Mesendoderm (in vitro differentiated cells): ENCODE results near the gene TMEM198.

Experiments used
- DNase-seq: peaks from one replicate; pipeline ENCODE4 v3.0.0; 2013
- H2AK5ac ChIP-seq: 2 replicates; pipeline ENCODE4 v1.6.1; 2013; ENCODE audit warnings: low read length, inconsistent platforms
- H2BK120ac ChIP-seq: 2 replicates; pipeline ENCODE4 v1.6.1; 2013; ENCODE audit warnings: low read depth, mild to moderate bottlenecking, low read length, moderate library complexity, mixed read lengths
- H2BK15ac ChIP-seq: replicated peaks from 2 replicates; pipeline ENCODE4 v1.6.1; 2013; ENCODE audit warnings: low read depth, mild to moderate bottlenecking, moderate library complexity
- H2BK5ac ChIP-seq: 2 replicates; pipeline ENCODE4 v1.6.1; 2013; ENCODE audit warnings: low read length, inconsistent platforms
- H3K18ac ChIP-seq: 2 replicates; pipeline ENCODE4 v1.6.1; 2013; ENCODE audit warnings: mild to moderate bottlenecking, low read length, mixed read lengths
- H3K23ac ChIP-seq: one replicate; pipeline ENCODE4 v1.6.1; 2013; ENCODE audit warnings: low read length
- H3K27ac ChIP-seq: 2 replicates; pipeline ENCODE4 v1.5.1; 2013; ENCODE audit warnings: low read depth, mild to moderate bottlenecking, inconsistent platforms, low read length, moderate library complexity
- H3K27me3 ChIP-seq: 2 replicates; pipeline ENCODE4 v1.6.1; 2013; ENCODE audit warnings: low read length, control low read depth, mild to moderate bottlenecking, inconsistent platforms; ENCODE audit not compliant: insufficient read depth, poor library complexity
- H3K36me3 ChIP-seq: 2 replicates; pipeline ENCODE4 v1.6.1; 2013; ENCODE audit warnings: low read length, inconsistent platforms; ENCODE audit not compliant: control insufficient read depth, insufficient read depth
- H3K4ac ChIP-seq: one replicate; pipeline ENCODE4 v1.6.1; 2013; ENCODE audit warnings: low read depth, mild to moderate bottlenecking, low read length, moderate library complexity
- H3K4me1 ChIP-seq: 2 replicates; pipeline ENCODE4 v1.6.1; 2013; ENCODE audit warnings: low read depth, low read length, inconsistent platforms; ENCODE audit not compliant: control insufficient read depth
- H3K4me2 ChIP-seq: 2 replicates; pipeline ENCODE4 v1.6.1; 2013; ENCODE audit warnings: low read length
- H3K4me3 ChIP-seq: 2 replicates; pipeline ENCODE4 v1.5.1; 2013; ENCODE audit warnings: mild to moderate bottlenecking, low read length
- H3K56ac ChIP-seq: one replicate; pipeline ENCODE4 v1.6.1; 2013; ENCODE audit warnings: low read length
- H3K79me1 ChIP-seq: 2 replicates; pipeline ENCODE4 v1.6.1; 2013; ENCODE audit warnings: low read length, inconsistent platforms
- H3K79me2 ChIP-seq: 2 replicates; pipeline ENCODE4 v1.6.1; 2013; ENCODE audit warnings: mild to moderate bottlenecking, low read length; ENCODE audit not compliant: control insufficient read depth, insufficient read depth
- H3K9ac ChIP-seq: 2 replicates; pipeline ENCODE4 v1.6.1; 2013; ENCODE audit warnings: low read length, inconsistent platforms
- H4K5ac ChIP-seq: one replicate; pipeline ENCODE4 v1.6.1; 2013; ENCODE audit warnings: low read length
- H4K8ac ChIP-seq: one replicate; pipeline ENCODE4 v1.6.1; 2013; ENCODE audit warnings: low read depth, mild to moderate bottlenecking, control low read depth, low read length, moderate library complexity
- WGBS: extraction: QIAGEN DNeasy Blood & Tissue Kit; methylation state at CpG from one replicate; pipeline ENCODE4 v1.1.7; 2013; ENCODE audit warnings: low lambda C conversion rate, missing lambda C conversion rate; ENCODE audit not compliant: insufficient coverage; ENCODE audit errors: extremely low coverage; 5-methylcytosine and 5-hydroxymethylcytosine counted together

Gene TMEM198

GRCh38 chr2:219542931-219543595, 765 bp upstream of the TMEM198 start:
- Histone ChIP-seq H3K27ac (peak overlapping the region; percentile 92), H3K79me1 (peaks cover 4% of the 10 kb centered on the region)
- WGBS, result no CpG with 5 or more reads among the region's 66 CpGs

DNA sequence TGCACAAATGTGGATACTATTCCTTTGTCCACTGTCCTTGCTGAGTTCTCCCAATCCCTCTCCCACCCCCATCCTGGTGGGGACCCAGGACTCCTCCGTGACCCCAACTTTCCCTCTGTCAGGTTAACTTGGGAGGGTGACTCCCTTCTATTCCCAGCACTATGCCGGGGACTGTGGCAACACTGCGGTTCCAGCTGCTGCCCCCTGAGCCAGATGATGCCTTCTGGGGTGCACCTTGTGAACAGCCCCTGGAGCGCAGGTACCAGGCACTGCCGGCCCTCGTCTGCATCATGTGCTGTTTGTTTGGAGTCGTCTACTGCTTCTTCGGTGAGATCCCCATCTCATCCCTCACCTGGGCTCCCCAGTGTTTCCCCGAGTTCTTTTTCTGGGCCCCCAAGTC, 739 bp downstream of the TMEM198 start:
- H3K4me3 ChIP-seq, result no peak overlapping the region
- no peaks in the 10 kb centered on the region for H3K27me3 ChIP-seq
- peaks cover 4% of the 10 kb centered on the region for H3K79me1 ChIP-seq
- H2BK15ac ChIP-seq, result no peak overlapping the region
- H3K79me2 ChIP-seq, result no peaks in the 10 kb centered on the region
- H3K9ac ChIP-seq, result peak overlapping the region; percentile 63
- H2BK120ac ChIP-seq, result no peak overlapping the region
- H3K4me2 ChIP-seq, result peak overlapping the region; percentile 62
- H3K18ac ChIP-seq, result no peak overlapping the region
- no peak overlapping the region for H4K5ac ChIP-seq
- H3K4ac ChIP-seq, result no peak overlapping the region
- no peak overlapping the region for H3K23ac ChIP-seq
- no peak overlapping the region for H2BK5ac ChIP-seq
- H3K4me1 ChIP-seq, result peaks cover 4% of the 10 kb centered on the region
- no CpG with 5 or more reads among the region's 9 CpGs for WGBS
- DNase-seq, result no peak
- no peak overlapping the region for H4K8ac ChIP-seq
- peaks cover 7% of the 10 kb centered on the region for H3K36me3 ChIP-seq
- no peak overlapping the region for H3K27ac ChIP-seq
- H2AK5ac ChIP-seq, result no peak overlapping the region
- peak overlapping the region; percentile 25 for H3K56ac ChIP-seq

More at GRCh38 chr2:219542931-219543595, 765 bp upstream of the TMEM198 start:
- Histone ChIP-seq H4K5ac (no peak overlapping the region), H2AK5ac (no peak overlapping the region), H4K8ac (no peak overlapping the region), H3K23ac (peak overlapping the region; percentile 15), H3K27me3 (no peaks in the 10 kb centered on the region), H3K4ac (peak overlapping the region; percentile 77), H2BK120ac (no peak overlapping the region), H3K4me1 (peaks cover 5% of the 10 kb centered on the region), H3K56ac (peak overlapping the region; percentile 95), H2BK5ac (no peak overlapping the region), H3K9ac (peak overlapping the region; percentile 92), H3K18ac (peak overlapping the region; percentile 7), H3K79me2 (no peaks in the 10 kb centered on the region), H3K4me3 (peak overlapping the region; percentile 93), H2BK15ac (no peak overlapping the region), H3K4me2 (peak overlapping the region; percentile 80), H3K36me3 (peaks cover 7% of the 10 kb centered on the region)
- DNase-seq, result peak; percentile 41

- no peak overlapping the region for H2BK15ac ChIP-seq
- H2AK5ac ChIP-seq, result no peak overlapping the region
- H3K27me3 ChIP-seq, result no peaks in the 10 kb centered on the region
- H3K4ac ChIP-seq, result no peak overlapping the region
- no peak overlapping the region for H3K4me3 ChIP-seq
- H2BK5ac ChIP-seq, result no peak overlapping the region
- DNase-seq, result no peak
- no peak overlapping the region for H3K56ac ChIP-seq
- H3K23ac ChIP-seq, result no peak overlapping the region
- peaks cover 4% of the 10 kb centered on the region for H3K79me1 ChIP-seq
- no peaks in the 10 kb centered on the region for H3K79me2 ChIP-seq
- H3K18ac ChIP-seq, result no peak overlapping the region
- WGBS, result no CpG with 5 or more reads among the region's 3 CpGs
- H4K5ac ChIP-seq, result no peak overlapping the region
- peaks cover 4% of the 10 kb centered on the region for H3K4me1 ChIP-seq
- no peak overlapping the region for H4K8ac ChIP-seq
- peaks cover 4% of the 10 kb centered on the region for H3K36me3 ChIP-seq
- no peak overlapping the region for H3K9ac ChIP-seq
- H3K4me2 ChIP-seq, result no peak overlapping the region
- no peak overlapping the region for H2BK120ac ChIP-seq
- no peak overlapping the region for H3K27ac ChIP-seq
Measured at GRCh38 chr2:219545295-219545942, 1.6 kb downstream of the TMEM198 start.

- H2AK5ac ChIP-seq, result no peak overlapping the region
- H3K4ac ChIP-seq, result no peak overlapping the region
- no peak overlapping the region for H2BK120ac ChIP-seq
- no peak overlapping the region for H4K5ac ChIP-seq
- H3K56ac ChIP-seq, result no peak overlapping the region
- no peak overlapping the region for H2BK15ac ChIP-seq
- peaks cover 2% of the 10 kb centered on the region for H3K36me3 ChIP-seq
- peaks cover 4% of the 10 kb centered on the region for H3K4me1 ChIP-seq
- H2BK5ac ChIP-seq, result no peak overlapping the region
- no peak overlapping the region for H3K4me2 ChIP-seq
- DNase-seq, result no peak
- no CpG with 5 or more reads among the region's 4 CpGs for WGBS
- no peak overlapping the region for H3K4me3 ChIP-seq
- H3K27me3 ChIP-seq, result no peaks in the 10 kb centered on the region
- H3K18ac ChIP-seq, result no peak overlapping the region
- no peaks in the 10 kb centered on the region for H3K79me2 ChIP-seq
- no peak overlapping the region for H3K23ac ChIP-seq
- H3K79me1 ChIP-seq, result peaks cover 4% of the 10 kb centered on the region
- H3K27ac ChIP-seq, result no peak overlapping the region
- no peak overlapping the region for H4K8ac ChIP-seq
- no peak overlapping the region for H3K9ac ChIP-seq
Measured at GRCh38 chr2:219545943-219546352, 2.1 kb downstream of the TMEM198 start.

- Histone ChIP-seq H2AK5ac (no peak overlapping the region), H2BK120ac (no peak overlapping the region), H3K36me3 (no peaks in the 10 kb centered on the region), H4K8ac (no peak overlapping the region), H2BK5ac (no peak overlapping the region), H2BK15ac (no peak overlapping the region), H3K9ac (no peak overlapping the region), H4K5ac (no peak overlapping the region), H3K79me2 (no peaks in the 10 kb centered on the region), H3K27ac (no peak overlapping the region), H3K18ac (no peak overlapping the region), H3K4me3 (no peak overlapping the region), H3K4me1 (peaks cover 2% of the 10 kb centered on the region), H3K27me3 (no peaks in the 10 kb centered on the region), H3K4me2 (no peak overlapping the region), H3K23ac (no peak overlapping the region), H3K79me1 (peaks cover under 1% of the 10 kb centered on the region), H3K56ac (no peak overlapping the region), H3K4ac (no peak overlapping the region)
- no peak for DNase-seq
- WGBS, result no CpG with 5 or more reads among the region's 26 CpGs
Measured at GRCh38 chr2:219547621-219548020, 3.8 kb downstream of the TMEM198 start.
